ENCODE measurements around the gene TEP1. TPM values are rescaled to one million over a fixed set of nuclear protein-coding genes. Genes with fewer than 3 reads are reported as not detected.

The TEP1 gene
- total RNA-seq, 4 donors from 2014 or later, result 13.5 to 44.8 (median 27.0) TPM

DNA sequence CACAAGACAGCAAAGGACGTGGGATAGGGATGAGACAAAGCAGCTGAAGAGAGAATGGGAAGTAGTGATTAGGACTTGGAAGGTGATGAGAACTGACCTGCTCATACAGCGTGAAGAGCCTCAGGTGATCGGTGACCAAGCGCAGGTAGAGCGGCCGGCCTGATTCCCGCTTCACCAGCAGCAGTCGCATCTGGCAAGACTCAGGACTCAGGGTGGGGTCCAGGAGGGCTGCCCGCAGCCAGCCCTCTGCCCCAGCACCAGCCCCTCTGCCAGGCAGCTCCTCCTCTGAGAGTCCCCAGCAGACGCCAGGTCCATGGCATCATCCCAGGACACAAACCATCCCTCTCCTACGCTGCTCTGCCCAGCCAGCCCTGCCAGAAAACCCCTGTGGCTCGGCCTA lies 30.8 kb downstream of the TEP1 start:
- H3K4me1 ChIP-seq, result no peaks in the 10 kb centered on the region
- H3K4me3 ChIP-seq, result no peak overlapping the region
- no peaks in the 10 kb centered on the region for H3K36me3 ChIP-seq
- intact Hi-C loops (cut with DNase I; ENCODE audit: low total_unique reads), result no loop called here
- H3K27ac ChIP-seq, result no peak overlapping the region
- no peak for TF ChIP-seq POLR2A (IDR thresholded peaks at IDR 0.05)
- TF ChIP-seq, protein P1, sequence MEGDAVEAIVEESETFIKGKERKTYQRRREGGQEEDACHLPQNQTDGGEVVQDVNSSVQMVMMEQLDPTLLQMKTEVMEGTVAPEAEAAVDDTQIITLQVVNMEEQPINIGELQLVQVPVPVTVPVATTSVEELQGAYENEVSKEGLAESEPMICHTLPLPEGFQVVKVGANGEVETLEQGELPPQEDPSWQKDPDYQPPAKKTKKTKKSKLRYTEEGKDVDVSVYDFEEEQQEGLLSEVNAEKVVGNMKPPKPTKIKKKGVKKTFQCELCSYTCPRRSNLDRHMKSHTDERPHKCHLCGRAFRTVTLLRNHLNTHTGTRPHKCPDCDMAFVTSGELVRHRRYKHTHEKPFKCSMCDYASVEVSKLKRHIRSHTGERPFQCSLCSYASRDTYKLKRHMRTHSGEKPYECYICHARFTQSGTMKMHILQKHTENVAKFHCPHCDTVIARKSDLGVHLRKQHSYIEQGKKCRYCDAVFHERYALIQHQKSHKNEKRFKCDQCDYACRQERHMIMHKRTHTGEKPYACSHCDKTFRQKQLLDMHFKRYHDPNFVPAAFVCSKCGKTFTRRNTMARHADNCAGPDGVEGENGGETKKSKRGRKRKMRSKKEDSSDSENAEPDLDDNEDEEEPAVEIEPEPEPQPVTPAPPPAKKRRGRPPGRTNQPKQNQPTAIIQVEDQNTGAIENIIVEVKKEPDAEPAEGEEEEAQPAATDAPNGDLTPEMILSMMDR (IDR thresholded peaks at IDR 0.05), result no peak
- H3K9me3 ChIP-seq, result no peaks in the 10 kb centered on the region
- DNase-seq, result no peak
- no peaks in the 10 kb centered on the region for H3K27me3 ChIP-seq

DNA sequence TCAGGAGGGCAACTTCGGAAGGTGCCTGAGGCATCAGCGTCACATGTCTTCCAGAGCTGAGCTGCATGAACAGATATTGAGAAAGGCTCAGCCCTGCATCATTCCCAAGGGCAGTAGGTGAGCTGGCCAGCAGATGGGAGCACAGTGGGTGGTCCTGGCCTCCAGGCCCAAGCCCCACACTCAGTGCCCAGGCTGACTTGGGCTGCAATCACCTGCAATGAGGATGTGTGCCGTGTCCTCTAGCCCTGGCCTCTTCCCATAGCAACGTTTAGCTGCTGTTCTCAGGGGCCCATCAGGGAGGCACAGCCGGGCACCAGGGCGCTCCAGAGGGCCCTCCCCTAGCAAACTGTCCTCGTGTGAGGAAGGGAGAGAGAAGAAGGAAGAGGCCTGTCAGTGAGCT lies 32.0 kb downstream of the TEP1 start:
- no peak overlapping the region for H3K27ac ChIP-seq
- no peak overlapping the region for H3K4me3 ChIP-seq
- no peaks in the 10 kb centered on the region for H3K4me1 ChIP-seq
- H3K9me3 ChIP-seq, result no peaks in the 10 kb centered on the region
- no peak for TF ChIP-seq POLR2A (IDR thresholded peaks at IDR 0.05)
- TF ChIP-seq, protein P1 (IDR thresholded peaks at IDR 0.05), result no peak
- DNase-seq, result no peak
- intact Hi-C loops (cut with DNase I; ENCODE audit: low total_unique reads), result no loop called here
- no peaks in the 10 kb centered on the region for H3K27me3 ChIP-seq
- no peaks in the 10 kb centered on the region for H3K36me3 ChIP-seq

DNA sequence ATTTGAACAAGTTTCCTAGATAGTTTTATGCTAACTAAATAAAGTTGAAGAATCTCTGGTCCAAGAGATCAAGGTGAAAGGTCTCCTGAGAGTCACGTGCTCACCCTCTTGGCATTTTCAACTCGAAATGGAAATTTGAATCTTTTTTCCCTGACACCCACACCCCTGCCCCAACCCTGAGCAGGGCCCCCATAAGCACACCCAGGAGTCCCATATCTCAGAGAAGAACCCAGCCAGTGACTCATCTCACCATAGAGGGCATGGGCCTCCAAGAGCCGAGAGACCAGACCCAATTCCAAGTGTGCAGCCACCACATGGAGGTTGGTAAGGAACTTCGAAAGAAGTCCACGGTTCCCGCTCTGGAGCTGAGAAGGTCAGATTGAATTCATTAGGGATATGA lies 32.6 kb downstream of the TEP1 start:
- TF ChIP-seq, protein P1 (IDR thresholded peaks at IDR 0.05), result no peak
- no peak for TF ChIP-seq POLR2A (IDR thresholded peaks at IDR 0.05)
- intact Hi-C loops (cut with DNase I; ENCODE audit: low total_unique reads), result no loop called here
- H3K27ac ChIP-seq, result no peak overlapping the region
- H3K9me3 ChIP-seq, result no peaks in the 10 kb centered on the region
- no peaks in the 10 kb centered on the region for H3K27me3 ChIP-seq
- H3K4me1 ChIP-seq, result no peaks in the 10 kb centered on the region
- H3K36me3 ChIP-seq, result no peaks in the 10 kb centered on the region
- DNase-seq, result no peak
- H3K4me3 ChIP-seq, result no peak overlapping the region

DNA sequence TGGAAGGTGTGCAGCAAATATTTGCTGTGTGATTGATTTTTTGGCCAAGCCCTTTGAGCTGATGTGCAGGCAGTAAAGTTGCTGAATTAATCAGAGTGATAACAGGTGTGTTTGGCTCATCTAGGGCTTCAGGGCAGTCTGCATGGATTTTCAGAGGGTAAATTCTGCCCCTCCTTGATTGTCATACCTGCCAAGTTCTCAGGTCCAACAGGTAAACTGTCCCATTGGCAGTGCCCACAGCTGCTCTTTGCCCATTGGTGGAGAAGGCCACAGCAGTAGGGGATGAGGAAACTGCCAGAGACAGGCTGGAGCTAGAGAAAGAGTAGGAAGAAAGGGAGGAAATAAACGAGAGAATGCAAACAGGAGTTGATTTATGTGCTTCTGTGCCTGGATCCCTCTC lies 33.6 kb downstream of the TEP1 start:
- H3K9me3 ChIP-seq, result no peaks in the 10 kb centered on the region
- H3K4me3 ChIP-seq, result no peak overlapping the region
- no peak for DNase-seq
- TF ChIP-seq POLR2A (IDR thresholded peaks at IDR 0.05), result no peak
- TF ChIP-seq, protein P1 (IDR thresholded peaks at IDR 0.05), result no peak
- no peaks in the 10 kb centered on the region for H3K36me3 ChIP-seq
- H3K27me3 ChIP-seq, result no peaks in the 10 kb centered on the region
- intact Hi-C loops (cut with DNase I; ENCODE audit: low total_unique reads), result no loop called here
- H3K27ac ChIP-seq, result no peak overlapping the region
- no peaks in the 10 kb centered on the region for H3K4me1 ChIP-seq

DNA sequence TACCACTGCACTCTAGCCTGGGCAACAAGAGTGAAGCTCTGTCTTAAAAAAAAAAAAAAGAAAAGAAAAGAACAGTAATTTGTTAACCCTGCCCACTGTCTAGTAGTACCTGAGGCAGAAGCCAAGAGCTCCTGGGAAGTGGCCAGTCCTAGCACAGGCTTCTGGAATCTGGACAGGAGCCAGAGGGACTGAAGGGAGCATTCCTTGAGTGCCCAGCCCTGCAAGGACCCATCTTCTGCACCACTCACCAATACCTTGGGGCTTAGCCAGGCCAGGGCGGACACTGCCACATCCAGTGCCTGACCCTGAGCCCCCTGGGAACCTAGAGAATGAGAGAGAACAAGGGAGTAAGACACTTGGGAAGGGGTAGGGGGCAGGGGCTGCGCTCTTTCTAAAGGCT lies 36.1 kb downstream of the TEP1 start:
- intact Hi-C loops (cut with DNase I; ENCODE audit: low total_unique reads), result no loop called here
- TF ChIP-seq, protein P1 (IDR thresholded peaks at IDR 0.05), result no peak
- no peak for TF ChIP-seq POLR2A (IDR thresholded peaks at IDR 0.05)
- H3K36me3 ChIP-seq, result no peaks in the 10 kb centered on the region

More for the DNA sequence above, 36.1 kb downstream of the TEP1 start:
- DNase-seq, result no peak
- no peaks in the 10 kb centered on the region for H3K4me1 ChIP-seq
- H3K9me3 ChIP-seq, result no peaks in the 10 kb centered on the region
- no peaks in the 10 kb centered on the region for H3K27me3 ChIP-seq
- H3K4me3 ChIP-seq, result no peak overlapping the region
- H3K27ac ChIP-seq, result no peak overlapping the region
